Osteoblast (primary cell): ENCODE results near the gene GOLGA6B. TPM values are rescaled to one million over a fixed set of nuclear protein-coding genes. Genes with fewer than 3 reads are reported as not detected.
"Not testable (repeated sequence)": the region's sequence is repeated elsewhere in the genome, so short reads cannot be mapped to it uniquely, and the experiment has no call there.

Experiments
- DNase-seq: peaks from one replicate; pipeline ENCODE4 v3.0.0; 2011; ENCODE audit warnings: low spot score, mixed read lengths; ENCODE audit not compliant: insufficient read length; ENCODE audit errors: missing footprints
- H2AFZ ChIP-seq: 2 replicates; pipeline ENCODE4 v1.6.0; 2011; ENCODE audit warnings: mild to moderate bottlenecking, low read length
- H3K27ac ChIP-seq: 2 replicates; pipeline ENCODE4 v1.5.1; 2011; ENCODE audit warnings: mild to moderate bottlenecking, low read depth, low read length, moderate library complexity
- H3K27me3 ChIP-seq: 2 replicates; pipeline ENCODE4 v1.6.0; 2012; ENCODE audit warnings: mild to moderate bottlenecking, control low read depth, inconsistent platforms, low read length, moderate library complexity; ENCODE audit not compliant: insufficient read depth
- H3K36me3 ChIP-seq: 2 replicates; pipeline ENCODE4 v1.5.1; 2011; ENCODE audit warnings: mild to moderate bottlenecking, low read length, control low read depth, moderate library complexity; ENCODE audit not compliant: insufficient read depth
- H3K4me1 ChIP-seq: 2 replicates; pipeline ENCODE4 v1.5.1; 2011; ENCODE audit warnings: mild to moderate bottlenecking, low read length, control low read depth, moderate library complexity; ENCODE audit not compliant: insufficient read depth
- H3K4me2 ChIP-seq: 2 replicates; pipeline ENCODE4 v1.6.0; 2011; ENCODE audit warnings: mild to moderate bottlenecking, low read length; ENCODE audit not compliant: insufficient read depth
- H3K4me3 ChIP-seq: fragments of 200-600 bp; sonication (generic); 3 replicates; pipeline ENCODE4 v1.5.1; 2012; ENCODE audit warnings: mild to moderate bottlenecking, low read length, inconsistent platforms; ENCODE audit not compliant: insufficient read depth
- H3K79me2 ChIP-seq: 2 replicates; pipeline ENCODE4 v1.6.0; 2012; ENCODE audit warnings: mild to moderate bottlenecking, low read length, control low read depth, inconsistent platforms; ENCODE audit not compliant: insufficient read depth
- H3K9me3 ChIP-seq: 2 replicates; pipeline ENCODE4 v1.5.1; 2011; ENCODE audit warnings: low read depth, low read length, control low read depth
- H4K20me1 ChIP-seq: 2 replicates; pipeline ENCODE4 v1.6.0; 2012; ENCODE audit warnings: mild to moderate bottlenecking, low read length, control low read depth; ENCODE audit not compliant: insufficient read depth
- total RNA-seq: library from RNA; depleted of rRNA; stranded (reverse); fragments of >200 nt; gene quantifications from 2 replicates; pipeline ENCODE4 v1.2.3, GENCODE V29; 2012
- TF ChIP-seq, protein P1 (sequence below): IDR thresholded peaks from 2 replicates; pipeline ENCODE4 v1.5.1; 2011; ENCODE audit warnings: mild to moderate bottlenecking, low read depth, low read length, moderate library complexity; ENCODE audit errors: extremely low read depth

GOLGA6B gene
- total RNA-seq, 1 donor: not detected

- Histone ChIP-seq H2AFZ (no peak overlapping the region), H4K20me1 (no peaks in the 10 kb centered on the region), H3K79me2 (no peaks in the 10 kb centered on the region), H3K4me1 (no peaks in the 10 kb centered on the region), H3K27me3 (no peaks in the 10 kb centered on the region), H3K27ac (no peak overlapping the region), H3K9me3 (no peaks in the 10 kb centered on the region), H3K4me2 (no peak overlapping the region), H3K4me3 (no peak overlapping the region), H3K36me3 (no peaks in the 10 kb centered on the region)
- DNase-seq: no peak
- TF ChIP-seq, protein P1, sequence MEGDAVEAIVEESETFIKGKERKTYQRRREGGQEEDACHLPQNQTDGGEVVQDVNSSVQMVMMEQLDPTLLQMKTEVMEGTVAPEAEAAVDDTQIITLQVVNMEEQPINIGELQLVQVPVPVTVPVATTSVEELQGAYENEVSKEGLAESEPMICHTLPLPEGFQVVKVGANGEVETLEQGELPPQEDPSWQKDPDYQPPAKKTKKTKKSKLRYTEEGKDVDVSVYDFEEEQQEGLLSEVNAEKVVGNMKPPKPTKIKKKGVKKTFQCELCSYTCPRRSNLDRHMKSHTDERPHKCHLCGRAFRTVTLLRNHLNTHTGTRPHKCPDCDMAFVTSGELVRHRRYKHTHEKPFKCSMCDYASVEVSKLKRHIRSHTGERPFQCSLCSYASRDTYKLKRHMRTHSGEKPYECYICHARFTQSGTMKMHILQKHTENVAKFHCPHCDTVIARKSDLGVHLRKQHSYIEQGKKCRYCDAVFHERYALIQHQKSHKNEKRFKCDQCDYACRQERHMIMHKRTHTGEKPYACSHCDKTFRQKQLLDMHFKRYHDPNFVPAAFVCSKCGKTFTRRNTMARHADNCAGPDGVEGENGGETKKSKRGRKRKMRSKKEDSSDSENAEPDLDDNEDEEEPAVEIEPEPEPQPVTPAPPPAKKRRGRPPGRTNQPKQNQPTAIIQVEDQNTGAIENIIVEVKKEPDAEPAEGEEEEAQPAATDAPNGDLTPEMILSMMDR: no peak
Observed at GRCh38 chr15:72614810-72615532, 39.5 kb upstream of the GOLGA6B start.

- DNase-seq, H3K27me3 ChIP-seq, H3K9me3 ChIP-seq, H3K36me3 ChIP-seq, H3K4me2 ChIP-seq, H3K4me1 ChIP-seq, H3K4me3 ChIP-seq, H2AFZ ChIP-seq, H4K20me1 ChIP-seq, H3K79me2 ChIP-seq, H3K27ac ChIP-seq: not testable (repeated sequence)
Observed at GRCh38 chr15:72615533-72616233, 38.8 kb upstream of the GOLGA6B start.

DNA sequence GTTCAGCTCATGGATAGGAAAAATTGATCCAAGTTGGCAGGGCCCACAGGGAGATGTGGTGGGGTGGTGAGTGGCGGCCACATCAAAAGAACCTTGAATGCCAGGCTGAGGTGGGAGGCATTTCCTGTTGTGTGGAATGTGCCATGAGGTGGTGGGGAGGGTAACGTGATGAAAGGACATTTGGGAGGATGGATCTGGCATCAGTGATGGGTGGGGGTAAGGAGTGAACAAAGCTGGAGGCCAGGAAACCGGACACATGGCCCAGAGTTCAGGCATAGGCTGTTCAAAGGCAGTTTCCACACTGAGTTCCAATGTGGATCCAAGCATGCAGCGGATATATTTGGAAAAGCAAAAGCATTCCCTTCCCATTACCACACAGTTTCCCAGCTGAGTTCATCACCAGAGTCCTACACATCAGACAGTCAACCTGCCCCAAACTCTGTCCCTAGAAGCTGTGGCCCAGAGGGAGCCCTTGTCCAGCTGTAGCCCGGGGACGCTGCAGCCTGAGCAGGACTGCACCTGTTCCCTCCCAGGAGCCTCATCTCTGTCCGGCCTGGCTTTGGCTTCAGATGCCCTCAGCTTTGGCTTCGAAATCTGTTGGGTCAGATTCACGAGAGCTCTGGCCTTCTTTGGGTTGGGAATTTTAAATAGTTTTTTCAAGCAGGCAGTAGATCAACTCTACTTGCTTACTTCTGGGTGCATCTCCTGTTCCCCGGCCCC, 37.8 kb upstream of the GOLGA6B start:
- no peaks in the 10 kb centered on the region for H3K4me1 ChIP-seq

DNA sequence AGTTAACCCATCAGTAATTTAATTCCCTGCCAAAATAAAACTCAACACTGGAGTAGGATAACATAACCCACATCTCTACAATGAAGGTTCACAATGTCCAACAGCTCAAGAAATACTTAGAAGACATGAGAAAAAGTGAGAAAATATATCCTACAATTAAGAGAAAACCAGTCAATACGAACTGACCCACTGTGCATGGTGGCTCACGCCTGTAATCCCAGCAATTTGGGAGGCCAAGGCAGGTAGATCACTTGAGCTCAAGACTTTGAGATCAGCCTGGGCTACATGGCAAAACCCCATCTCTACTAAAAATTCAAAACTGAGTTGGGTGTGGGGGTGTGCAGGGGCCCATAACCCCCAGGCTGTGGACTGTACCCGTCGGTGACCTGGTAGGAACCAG, 30.6 kb upstream of the GOLGA6B start:
- H3K36me3 ChIP-seq, DNase-seq, H3K27ac ChIP-seq, H3K9me3 ChIP-seq, H3K27me3 ChIP-seq, H3K4me2 ChIP-seq, H2AFZ ChIP-seq, H3K4me3 ChIP-seq, H3K4me1 ChIP-seq, H4K20me1 ChIP-seq, H3K79me2 ChIP-seq: not testable (repeated sequence)

More for the DNA sequence above, 37.8 kb upstream of the GOLGA6B start:
- H3K27ac ChIP-seq: no peak overlapping the region
- H3K4me3 ChIP-seq: no peak overlapping the region
- no peaks in the 10 kb centered on the region for H4K20me1 ChIP-seq
- H3K27me3 ChIP-seq: no peaks in the 10 kb centered on the region
- H3K4me2 ChIP-seq: no peak overlapping the region
- H3K9me3 ChIP-seq: no peaks in the 10 kb centered on the region
- no peak overlapping the region for H2AFZ ChIP-seq
- no peaks in the 10 kb centered on the region for H3K36me3 ChIP-seq
- TF ChIP-seq, protein P1: no peak
- DNase-seq: no peak
- no peaks in the 10 kb centered on the region for H3K79me2 ChIP-seq

- not testable (repeated sequence) for H3K27me3 ChIP-seq, H3K9me3 ChIP-seq, DNase-seq, H3K4me2 ChIP-seq, H3K4me3 ChIP-seq, H3K27ac ChIP-seq, H3K4me1 ChIP-seq, H4K20me1 ChIP-seq, H2AFZ ChIP-seq, H3K36me3 ChIP-seq, H3K79me2 ChIP-seq
Observed at GRCh38 chr15:72626153-72626552, 28.3 kb upstream of the GOLGA6B start.
